PC-9 (cell line): ENCODE measurements around the gene DAPK2.

Experiments used
- EZH2 ChIP-seq: fragments of 200-600 bp; sonication (generic); IDR thresholded peaks from 2 replicates; pipeline ENCODE4 v1.8.0; 2017; ENCODE audit warnings: antibody characterized with exemption, low read depth
- TF ChIP-seq, protein P1 (sequence below): fragments of 200-600 bp; sonication (generic); conservative IDR thresholded peaks from 2 replicates; pipeline ENCODE4 v1.6.1; 2017; ENCODE audit warnings: mixed run types, antibody characterized with exemption, mild to moderate bottlenecking, moderate library complexity

GRCh38 chr15:64070965-64071851, 24.9 kb upstream of the DAPK2 start:
- TF ChIP-seq, protein P1, sequence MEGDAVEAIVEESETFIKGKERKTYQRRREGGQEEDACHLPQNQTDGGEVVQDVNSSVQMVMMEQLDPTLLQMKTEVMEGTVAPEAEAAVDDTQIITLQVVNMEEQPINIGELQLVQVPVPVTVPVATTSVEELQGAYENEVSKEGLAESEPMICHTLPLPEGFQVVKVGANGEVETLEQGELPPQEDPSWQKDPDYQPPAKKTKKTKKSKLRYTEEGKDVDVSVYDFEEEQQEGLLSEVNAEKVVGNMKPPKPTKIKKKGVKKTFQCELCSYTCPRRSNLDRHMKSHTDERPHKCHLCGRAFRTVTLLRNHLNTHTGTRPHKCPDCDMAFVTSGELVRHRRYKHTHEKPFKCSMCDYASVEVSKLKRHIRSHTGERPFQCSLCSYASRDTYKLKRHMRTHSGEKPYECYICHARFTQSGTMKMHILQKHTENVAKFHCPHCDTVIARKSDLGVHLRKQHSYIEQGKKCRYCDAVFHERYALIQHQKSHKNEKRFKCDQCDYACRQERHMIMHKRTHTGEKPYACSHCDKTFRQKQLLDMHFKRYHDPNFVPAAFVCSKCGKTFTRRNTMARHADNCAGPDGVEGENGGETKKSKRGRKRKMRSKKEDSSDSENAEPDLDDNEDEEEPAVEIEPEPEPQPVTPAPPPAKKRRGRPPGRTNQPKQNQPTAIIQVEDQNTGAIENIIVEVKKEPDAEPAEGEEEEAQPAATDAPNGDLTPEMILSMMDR: no peak
- no peak for TF ChIP-seq EZH2
